COLO668 (cell line): ENCODE results near the gene GLP2R.

Source experiments
- DNase-seq: peaks from one replicate; lab custom pipeline; 2025; ENCODE audit not compliant: unreplicated experiment; lab: John Stamatoyannopoulos, UW

GLP2R gene

GRCh38 chr17:9895923-9896322 lies 70.2 kb downstream of the GLP2R start:
- no peak for DNase-seq

GRCh38 chr17:9897372-9897968 lies 71.7 kb downstream of the GLP2R start:
- no peak for DNase-seq

- no peak for DNase-seq
Observed at GRCh38 chr17:9898812-9899211, 73.1 kb downstream of the GLP2R start.

- DNase-seq, result no peak
Observed at GRCh38 chr17:9899280-9900043, 73.7 kb downstream of the GLP2R start.

GRCh38 chr17:9900044-9900594 lies 74.4 kb downstream of the GLP2R start:
- no peak for DNase-seq

GRCh38 chr17:9900784-9901183 lies 75.1 kb downstream of the GLP2R start:
- no peak for DNase-seq

GRCh38 chr17:9902120-9902519 lies 76.4 kb downstream of the GLP2R start:
- DNase-seq, result no peak

- DNase-seq, result no peak
Observed at GRCh38 chr17:9904277-9905077, 78.8 kb downstream of the GLP2R start.

- DNase-seq, result no peak
Observed at GRCh38 chr17:9905078-9905415, 79.3 kb downstream of the GLP2R start, which contains the start of gene RCVRN. TSS of gene RCVRN (minus strand) at chr17:9905271. CDS start at chr17:9905180, 91 bp downstream.

- no peak for DNase-seq
Observed at GRCh38 chr17:9905902-9906301, 80.2 kb downstream of the GLP2R start.

GRCh38 chr17:9906616-9907015 lies 80.9 kb downstream of the GLP2R start:
- DNase-seq, result no peak

- DNase-seq, result no peak
Observed at GRCh38 chr17:9907131-9907530, 81.4 kb downstream of the GLP2R start.

GRCh38 chr17:9907883-9908648 lies 82.3 kb downstream of the GLP2R start:
- no peak for DNase-seq

- no peak for DNase-seq
Observed at GRCh38 chr17:9908649-9909042, 82.9 kb downstream of the GLP2R start.

GRCh38 chr17:9911089-9911488 lies 85.4 kb downstream of the GLP2R start:
- no peak for DNase-seq

GRCh38 chr17:9912121-9913099 lies 86.7 kb downstream of the GLP2R start:
- no peak for DNase-seq

- no peak for DNase-seq
Observed at GRCh38 chr17:9913476-9913875, 87.8 kb downstream of the GLP2R start.

GRCh38 chr17:9916108-9916507 lies 90.4 kb downstream of the GLP2R start:
- no peak for DNase-seq

- DNase-seq, result no peak
Observed at GRCh38 chr17:9917131-9917530, 91.4 kb downstream of the GLP2R start.

GRCh38 chr17:9917801-9918200 lies 92.1 kb downstream of the GLP2R start:
- no peak for DNase-seq
